ENCODE measurements around the gene PODXL. TPM values are rescaled to one million over a fixed set of nuclear protein-coding genes. Genes with fewer than 3 reads are reported as not detected.

The PODXL gene
- total and polyA plus RNA-seq, 2 of the 8 experiments (the other 6 are each of a cell fraction or from before 2014, with no cell fraction given): 638 to 925 TPM

- H4K20me1 ChIP-seq (replicated peaks in 1 of 2; ENCODE audit: control insufficient read depth in 1 of 2, insufficient read depth in 2 of 2, low read length in 2 of 2): peaks cover 62 to 69% of the 10 kb centered on the region in 2 experiments
- no peak overlapping the region; the same call in 1 of the 2 replicates for H4K8ac ChIP-seq (ENCODE audit: extremely low read depth, insufficient read depth, low read length)
- no peak overlapping the region for H2BK15ac ChIP-seq (ENCODE audit: low read length)
- no peak overlapping the region for H3K56ac ChIP-seq (replicated peaks; ENCODE audit: insufficient read length, low read depth, low read length)
- H3K79me2 ChIP-seq (ENCODE audit: control insufficient read depth in 1 of 2, insufficient read depth in 2 of 2, low read length in 2 of 2): peaks cover 53 to 96% of the 10 kb centered on the region in 2 experiments
- H3K79me1 ChIP-seq (ENCODE audit: low read depth, low read length): peaks cover 26% of the 10 kb centered on the region
- H3K4me3 ChIP-seq (ENCODE audit: extremely low read depth in 1 of 4, insufficient read depth in 2 of 4, low read depth in 3 of 4, low read length in 4 of 4): no peak overlapping the region
- peaks cover 2 to 82% (median 8%) of the 10 kb centered on the region in 4 experiments for H3K36me3 ChIP-seq (ENCODE audit: control insufficient read depth in 2 of 4, insufficient read depth in 4 of 4, low read length in 3 of 4)
- H3K4ac ChIP-seq (replicated peaks; ENCODE audit: insufficient read length, low read depth, low read length): no peak overlapping the region
- H2BK120ac ChIP-seq (replicated peaks; ENCODE audit: low read depth, low read length): no peak overlapping the region
- H3K14ac ChIP-seq (ENCODE audit: insufficient read length): no peak overlapping the region
- no peak overlapping the region for H3K23ac ChIP-seq (ENCODE audit: insufficient read length)
- no peak overlapping the region for H2AK5ac ChIP-seq (ENCODE audit: low read depth, low read length)
- peak overlapping the region in 1 of 2 experiments; percentile 13; a peak in 1 of 4 replicates for H3K4me2 ChIP-seq (ENCODE audit: insufficient read depth in 1 of 2, low read depth in 2 of 2, low read length in 2 of 2)
- no peak overlapping the region for H2BK12ac ChIP-seq (ENCODE audit: low read depth, low read length)
- no peak overlapping the region for H4K5ac ChIP-seq (ENCODE audit: insufficient read length, low read depth, low read length)
- peaks cover 10 to 48% (median 26%) of the 10 kb centered on the region in 4 experiments for H3K4me1 ChIP-seq (replicated peaks in 1 of 4; ENCODE audit: control insufficient read depth in 3 of 4, insufficient read depth in 4 of 4, low read length in 3 of 4)
- no peaks in the 10 kb centered on the region for H3K9me3 ChIP-seq (ENCODE audit: insufficient read depth in 2 of 2, low read depth in 1 of 2, low read length in 1 of 2)
- no peak overlapping the region for H2AFZ ChIP-seq (ENCODE audit: low read length)
- no peak overlapping the region for H3K18ac ChIP-seq (ENCODE audit: extremely low read depth, low read length)
- H3K27me3 ChIP-seq (replicated peaks in 1 of 4; ENCODE audit: control insufficient read depth in 3 of 4, extremely low read depth in 1 of 4, insufficient read depth in 3 of 4, low read length in 3 of 4): no peaks in the 10 kb centered on the region
- H2BK20ac ChIP-seq (ENCODE audit: low read length): no peak overlapping the region
- H4K91ac ChIP-seq (replicated peaks; ENCODE audit: insufficient read length, low read length): no peak overlapping the region
- 0 out of 2 replicates have a peak overlapping the region, but pooled peaks have one; percentile 13 for H2BK5ac ChIP-seq (ENCODE audit: low read depth, low read length)
- ChIA-PET POLR2A (ENCODE audit: partially characterized antibody) (interaction anchor here (0.7 to 6.9 kb wide), 3 partner anchors 12 to 19 kb away, joined by 3 to 28 read pairs (median 3); no protein-coding TSS in a partner anchor), CTCF (ENCODE audit: partially characterized antibody) (interaction anchor here (0.9 to 11.9 kb wide), 8 partner anchors 10 to 121 kb away, joined by 3 to 154 read pairs (median 4); no protein-coding TSS in a partner anchor)
- no peak for FAIRE-seq
- DNase-seq (ENCODE audit: low read depth in 1 of 2, low spot score in 2 of 2): no peak
- H3K27ac ChIP-seq (ENCODE audit: low read depth, low read length): no peak overlapping the region
- WGBS, 2 experiments (ENCODE audit: extremely low coverage in 1 of 2, insufficient coverage in 1 of 2, insufficient read length in 1 of 2, insufficient replicate concordance in 2 of 2, low coverage in 1 of 2, low lambda C conversion rate in 2 of 2, missing lambda C conversion rate in 1 of 2): 90% methylated on average over 10 of the region's 15 CpGs; no CpG with 5 or more reads in 1 of the 2 experiments
- no peaks in the 10 kb centered on the region for H3K23me2 ChIP-seq (ENCODE audit: low read depth, low read length)
- TF ChIP-seq CBX8 (IDR thresholded peaks at IDR 0.05; ENCODE audit: borderline replicate concordance, low read depth, low read length): no peak
- no peak for TF ChIP-seq CREB1 (IDR thresholded peaks at IDR 0.05)
- peak overlapping the region in 1 of 4 experiments; percentile 13; a peak in 1 of 7 replicates for H3K9ac ChIP-seq (replicated peaks in 1 of 4; ENCODE audit: extremely low read depth in 1 of 4, low read depth in 3 of 4, low read length in 3 of 4)
Observed at GRCh38 chr7:131533566-131534561, 22.6 kb downstream of the PODXL start.

All from H1 (cell line).